HepG2 (cell line): ENCODE measurements around the gene ANKRD52. TPM values are rescaled to one million over a fixed set of nuclear protein-coding genes. Genes with fewer than 3 reads are reported as not detected.

Experiments
- FOXO4 ChIP-seq: sonication (generic); formaldehyde crosslinking; conservative IDR thresholded peaks from 2 replicates; pipeline ENCODE4 v1.8.1; 2023; ENCODE audit warnings: missing genetic modification reagents
- GATA4 ChIP-seq: sonication (generic); IDR thresholded peaks from 2 replicates; pipeline ENCODE4 v1.6.1; 2016; ENCODE audit warnings: antibody characterized with exemption, low read depth, borderline replicate concordance
- HNF4G ChIP-seq, 2 experiments: sonication (generic) in 1 of 2; formaldehyde crosslinking in 1 of 2; IDR thresholded peaks; 2 replicates each; pipeline versions ENCODE4 v1.4.0 to v1.6.1; 2011 to 2020; ENCODE audit warnings: borderline replicate concordance in 2 of 2, low read depth in 2 of 2, mild to moderate bottlenecking in 2 of 2, low read length in 1 of 2, missing genetic modification reagents in 1 of 2, moderate library complexity in 1 of 2
- MAZ ChIP-seq, 2 experiments: sonication (generic) in 1 of 2; formaldehyde crosslinking in 1 of 2; IDR thresholded peaks; 2 replicates each; pipeline versions ENCODE4 v1.5.0 to v1.6.1; 2012 to 2020; ENCODE audit warnings: low read depth in 2 of 2, mild to moderate bottlenecking in 2 of 2, borderline replicate concordance in 1 of 2, improper control_type of control experiment in 1 of 2, low read length in 1 of 2, missing genetic modification reagents in 1 of 2, moderate library complexity in 1 of 2
- POLR2G ChIP-seq: fragments of 200-400 bp; formaldehyde crosslinking; IDR thresholded peaks from 2 replicates; pipeline ENCODE4 v1.6.1; 2018; ENCODE audit warnings: mild to moderate bottlenecking, low read depth, low read length, moderate library complexity
- RXRA ChIP-seq: sonication (generic); formaldehyde crosslinking; IDR thresholded peaks from 2 replicates; pipeline ENCODE4 v1.5.1; 2020; ENCODE audit warnings: missing genetic modification reagents
- ZBED4 ChIP-seq: sonication (generic); formaldehyde crosslinking; IDR thresholded peaks from 2 replicates; pipeline ENCODE4 v1.4.0; 2020; ENCODE audit warnings: missing genetic modification reagents, borderline replicate concordance
- polyA plus RNA-seq, 8 experiments: library from polyadenylated mRNA; depleted of rRNA in 3 of 8; stranded (reverse) in 7 of 8; unstranded in 1 of 8; fragments of >200 nt; fragmentation: Illumina TruSeq in 4 of 8; extraction: Trizol in 4 of 8; gene quantifications; 2 replicates each; pipeline versions ENCODE4 v1.2.1 to v1.2.3, GENCODE V29; 2011 to 2016; ENCODE audit warnings: low read depth in 4 of 8, missing spikeins in 1 of 8, mixed read lengths in 1 of 8; ENCODE audit not compliant: insufficient read depth in 1 of 8
- total RNA-seq, 5 experiments: library from RNA; depleted of rRNA; stranded (reverse); fragments of >200 nt; fragmentation: Illumina TruSeq; extraction: Trizol; gene quantifications; 2 replicates each; pipeline ENCODE4 v1.2.3, GENCODE V29; 2016; ENCODE audit warnings: low read depth in 1 of 5
- TF ChIP-seq, protein P1 (sequence below): sonication (generic); formaldehyde crosslinking; IDR thresholded peaks from 2 replicates; pipeline ENCODE4 v1.4.0; 2020; ENCODE audit warnings: missing genetic modification reagents
- TF ChIP-seq, protein P2 (sequence below): sonication (generic); formaldehyde crosslinking; IDR thresholded peaks from 2 replicates; pipeline ENCODE4 v1.4.0; 2020; ENCODE audit warnings: missing genetic modification reagents

ANKRD52 gene
- total and polyA plus RNA-seq, 2 of the 13 experiments (the other 11 are each of a cell fraction or from before 2014, with no cell fraction given) = 7.8 to 9.2 TPM

- TF ChIP-seq GATA4 = peak; percentile 28; the same call in 1 of the 2 replicates
- TF ChIP-seq, protein P1, sequence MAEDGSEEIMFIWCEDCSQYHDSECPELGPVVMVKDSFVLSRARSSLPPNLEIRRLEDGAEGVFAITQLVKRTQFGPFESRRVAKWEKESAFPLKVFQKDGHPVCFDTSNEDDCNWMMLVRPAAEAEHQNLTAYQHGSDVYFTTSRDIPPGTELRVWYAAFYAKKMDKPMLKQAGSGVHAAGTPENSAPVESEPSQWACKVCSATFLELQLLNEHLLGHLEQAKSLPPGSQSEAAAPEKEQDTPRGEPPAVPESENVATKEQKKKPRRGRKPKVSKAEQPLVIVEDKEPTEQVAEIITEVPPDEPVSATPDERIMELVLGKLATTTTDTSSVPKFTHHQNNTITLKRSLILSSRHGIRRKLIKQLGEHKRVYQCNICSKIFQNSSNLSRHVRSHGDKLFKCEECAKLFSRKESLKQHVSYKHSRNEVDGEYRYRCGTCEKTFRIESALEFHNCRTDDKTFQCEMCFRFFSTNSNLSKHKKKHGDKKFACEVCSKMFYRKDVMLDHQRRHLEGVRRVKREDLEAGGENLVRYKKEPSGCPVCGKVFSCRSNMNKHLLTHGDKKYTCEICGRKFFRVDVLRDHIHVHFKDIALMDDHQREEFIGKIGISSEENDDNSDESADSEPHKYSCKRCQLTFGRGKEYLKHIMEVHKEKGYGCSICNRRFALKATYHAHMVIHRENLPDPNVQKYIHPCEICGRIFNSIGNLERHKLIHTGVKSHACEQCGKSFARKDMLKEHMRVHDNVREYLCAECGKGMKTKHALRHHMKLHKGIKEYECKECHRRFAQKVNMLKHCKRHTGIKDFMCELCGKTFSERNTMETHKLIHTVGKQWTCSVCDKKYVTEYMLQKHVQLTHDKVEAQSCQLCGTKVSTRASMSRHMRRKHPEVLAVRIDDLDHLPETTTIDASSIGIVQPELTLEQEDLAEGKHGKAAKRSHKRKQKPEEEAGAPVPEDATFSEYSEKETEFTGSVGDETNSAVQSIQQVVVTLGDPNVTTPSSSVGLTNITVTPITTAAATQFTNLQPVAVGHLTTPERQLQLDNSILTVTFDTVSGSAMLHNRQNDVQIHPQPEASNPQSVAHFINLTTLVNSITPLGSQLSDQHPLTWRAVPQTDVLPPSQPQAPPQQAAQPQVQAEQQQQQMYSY (CRISPR knock-in tag) = no peak
- peak; percentile 22; the same call in 1 of the 2 replicates for TF ChIP-seq ZBED4
- peak; percentile 85 for TF ChIP-seq POLR2G
- peak; percentile 40; the same call in 1 of the 2 replicates for TF ChIP-seq MAZ (IDR thresholded peaks at IDR 0.05; ENCODE audit: borderline replicate concordance, low read depth, low read length)
- TF ChIP-seq MAZ (CRISPR knock-in tag; IDR thresholded peaks at IDR 0.05; ENCODE audit: low read depth) = no peak; the same call in 1 of the 2 replicates
- TF ChIP-seq, protein P2, sequence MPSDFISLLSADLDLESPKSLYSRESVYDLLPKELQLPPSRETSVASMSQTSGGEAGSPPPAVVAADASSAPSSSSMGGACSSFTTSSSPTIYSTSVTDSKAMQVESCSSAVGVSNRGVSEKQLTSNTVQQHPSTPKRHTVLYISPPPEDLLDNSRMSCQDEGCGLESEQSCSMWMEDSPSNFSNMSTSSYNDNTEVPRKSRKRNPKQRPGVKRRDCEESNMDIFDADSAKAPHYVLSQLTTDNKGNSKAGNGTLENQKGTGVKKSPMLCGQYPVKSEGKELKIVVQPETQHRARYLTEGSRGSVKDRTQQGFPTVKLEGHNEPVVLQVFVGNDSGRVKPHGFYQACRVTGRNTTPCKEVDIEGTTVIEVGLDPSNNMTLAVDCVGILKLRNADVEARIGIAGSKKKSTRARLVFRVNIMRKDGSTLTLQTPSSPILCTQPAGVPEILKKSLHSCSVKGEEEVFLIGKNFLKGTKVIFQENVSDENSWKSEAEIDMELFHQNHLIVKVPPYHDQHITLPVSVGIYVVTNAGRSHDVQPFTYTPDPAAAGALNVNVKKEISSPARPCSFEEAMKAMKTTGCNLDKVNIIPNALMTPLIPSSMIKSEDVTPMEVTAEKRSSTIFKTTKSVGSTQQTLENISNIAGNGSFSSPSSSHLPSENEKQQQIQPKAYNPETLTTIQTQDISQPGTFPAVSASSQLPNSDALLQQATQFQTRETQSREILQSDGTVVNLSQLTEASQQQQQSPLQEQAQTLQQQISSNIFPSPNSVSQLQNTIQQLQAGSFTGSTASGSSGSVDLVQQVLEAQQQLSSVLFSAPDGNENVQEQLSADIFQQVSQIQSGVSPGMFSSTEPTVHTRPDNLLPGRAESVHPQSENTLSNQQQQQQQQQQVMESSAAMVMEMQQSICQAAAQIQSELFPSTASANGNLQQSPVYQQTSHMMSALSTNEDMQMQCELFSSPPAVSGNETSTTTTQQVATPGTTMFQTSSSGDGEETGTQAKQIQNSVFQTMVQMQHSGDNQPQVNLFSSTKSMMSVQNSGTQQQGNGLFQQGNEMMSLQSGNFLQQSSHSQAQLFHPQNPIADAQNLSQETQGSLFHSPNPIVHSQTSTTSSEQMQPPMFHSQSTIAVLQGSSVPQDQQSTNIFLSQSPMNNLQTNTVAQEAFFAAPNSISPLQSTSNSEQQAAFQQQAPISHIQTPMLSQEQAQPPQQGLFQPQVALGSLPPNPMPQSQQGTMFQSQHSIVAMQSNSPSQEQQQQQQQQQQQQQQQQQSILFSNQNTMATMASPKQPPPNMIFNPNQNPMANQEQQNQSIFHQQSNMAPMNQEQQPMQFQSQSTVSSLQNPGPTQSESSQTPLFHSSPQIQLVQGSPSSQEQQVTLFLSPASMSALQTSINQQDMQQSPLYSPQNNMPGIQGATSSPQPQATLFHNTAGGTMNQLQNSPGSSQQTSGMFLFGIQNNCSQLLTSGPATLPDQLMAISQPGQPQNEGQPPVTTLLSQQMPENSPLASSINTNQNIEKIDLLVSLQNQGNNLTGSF (CRISPR knock-in tag) = 0 out of 2 replicates have a peak, but pooled peaks have one; percentile 46
- TF ChIP-seq HNF4G (IDR thresholded peaks at IDR 0.05; ENCODE audit: borderline replicate concordance, low read depth, low read length) = peak; percentile 83
- no peak for TF ChIP-seq HNF4G (CRISPR knock-in tag; IDR thresholded peaks at IDR 0.05; ENCODE audit: borderline replicate concordance, low read depth)
- 0 out of 2 replicates have a peak, but pooled peaks have one; percentile 75 for TF ChIP-seq FOXO4 (CRISPR knock-in tag)
- peak; percentile 60; the same call in 1 of the 2 replicates for TF ChIP-seq RXRA (CRISPR knock-in tag)
Measured at GRCh38 chr12:56230432-56231183, 27.6 kb downstream of the ANKRD52 start (continued).
